ENCODE data around the gene PTAR1.

GRCh38 chr9:69746859-69747560 is 12.8 kb downstream of the PTAR1 start:
- TF ChIP-seq CTCF (IDR thresholded peaks at IDR 0.05) (no peak), POLR2A (IDR thresholded peaks at IDR 0.05) (no peak)
